Tibial artery (tissue), 4 donors: ENCODE data around the gene METAP2.
"Not testable (repeated sequence)": the region's sequence is repeated elsewhere in the genome, so short reads cannot be mapped to it uniquely, and the experiment has no call there.

Source experiments
- DNase-seq, 2 donors: peaks; one replicate each; pipeline ENCODE4 v3.0.0-alpha.2; 2019
- H3K27ac ChIP-seq, 2 donors: fragments of 200-600 bp; sonication (generic) in 1 of 2; 1 replicate in 1 of 2; 2 replicates in 1 of 2; pipeline ENCODE4 v1.5.1; 2018 to 2019; ENCODE audit warnings: mild to moderate bottlenecking in 1 of 2
- H3K27me3 ChIP-seq, 2 donors: fragments of 200-600 bp; sonication (generic) in 1 of 2; one replicate each; pipeline versions ENCODE4 v1.5.1 to v1.6.0; 2016 to 2019
- H3K36me3 ChIP-seq, 3 donors: fragments of 200-600 bp; sonication (generic) in 2 of 3; one replicate each; pipeline ENCODE4 v1.5.1; 2016 to 2019; ENCODE audit warnings: mild to moderate bottlenecking in 2 of 3
- H3K4me1 ChIP-seq, 4 donors: fragments of 200-600 bp; sonication (generic) in 2 of 4; 1 replicate in 3 of 4; 2 replicates in 1 of 4; pipeline ENCODE4 v1.5.1; 2016 to 2019
- H3K4me3 ChIP-seq, 2 donors: fragments of 200-600 bp; sonication (generic) in 1 of 2; 1 replicate in 1 of 2; 2 replicates in 1 of 2; pipeline ENCODE4 v1.5.1; 2018 to 2019; ENCODE audit warnings: mild to moderate bottlenecking in 2 of 2
- H3K9me3 ChIP-seq, 3 donors: fragments of 200-600 bp; sonication (generic) in 1 of 3; one replicate each; pipeline ENCODE4 v1.5.1; 2016 to 2019
- intact Hi-C: fragments of 100-400 bp; cut with DNase I; formaldehyde crosslinking; loops from one replicate; pipeline ENCODE4 v1.15.0; 2023; ENCODE audit warnings: low total_unique reads
- TF ChIP-seq, protein P1 (sequence below), 2 experiments: fragments of 200-600 bp in 1 of 2; fragments of 450-650 bp in 1 of 2; IDR thresholded peaks; one replicate each; pipeline ENCODE4 v1.5.1; 2017 to 2019; ENCODE audit warnings: antibody characterized with exemption in 2 of 2, mild to moderate bottlenecking in 1 of 2, moderate library complexity in 1 of 2

METAP2 gene

GRCh38 chr12:95446506-95446900 is 27.4 kb upstream of the METAP2 start:
- H3K27me3 ChIP-seq, result peaks cover 0 to 3% of the 10 kb centered on the region in 2 donors
- no peaks in the 10 kb centered on the region for H3K4me1 ChIP-seq
- intact Hi-C loops, result no loop called here
- H3K9me3 ChIP-seq, result no peaks in the 10 kb centered on the region
- H3K36me3 ChIP-seq, result no peaks in the 10 kb centered on the region
- H3K4me3 ChIP-seq, result no peak overlapping the region
- TF ChIP-seq, protein P1, sequence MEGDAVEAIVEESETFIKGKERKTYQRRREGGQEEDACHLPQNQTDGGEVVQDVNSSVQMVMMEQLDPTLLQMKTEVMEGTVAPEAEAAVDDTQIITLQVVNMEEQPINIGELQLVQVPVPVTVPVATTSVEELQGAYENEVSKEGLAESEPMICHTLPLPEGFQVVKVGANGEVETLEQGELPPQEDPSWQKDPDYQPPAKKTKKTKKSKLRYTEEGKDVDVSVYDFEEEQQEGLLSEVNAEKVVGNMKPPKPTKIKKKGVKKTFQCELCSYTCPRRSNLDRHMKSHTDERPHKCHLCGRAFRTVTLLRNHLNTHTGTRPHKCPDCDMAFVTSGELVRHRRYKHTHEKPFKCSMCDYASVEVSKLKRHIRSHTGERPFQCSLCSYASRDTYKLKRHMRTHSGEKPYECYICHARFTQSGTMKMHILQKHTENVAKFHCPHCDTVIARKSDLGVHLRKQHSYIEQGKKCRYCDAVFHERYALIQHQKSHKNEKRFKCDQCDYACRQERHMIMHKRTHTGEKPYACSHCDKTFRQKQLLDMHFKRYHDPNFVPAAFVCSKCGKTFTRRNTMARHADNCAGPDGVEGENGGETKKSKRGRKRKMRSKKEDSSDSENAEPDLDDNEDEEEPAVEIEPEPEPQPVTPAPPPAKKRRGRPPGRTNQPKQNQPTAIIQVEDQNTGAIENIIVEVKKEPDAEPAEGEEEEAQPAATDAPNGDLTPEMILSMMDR (IDR thresholded peaks at IDR 0.05), result no peak
- H3K27ac ChIP-seq, result no peak overlapping the region
- peak; percentile 35 to 69 for DNase-seq

DNA sequence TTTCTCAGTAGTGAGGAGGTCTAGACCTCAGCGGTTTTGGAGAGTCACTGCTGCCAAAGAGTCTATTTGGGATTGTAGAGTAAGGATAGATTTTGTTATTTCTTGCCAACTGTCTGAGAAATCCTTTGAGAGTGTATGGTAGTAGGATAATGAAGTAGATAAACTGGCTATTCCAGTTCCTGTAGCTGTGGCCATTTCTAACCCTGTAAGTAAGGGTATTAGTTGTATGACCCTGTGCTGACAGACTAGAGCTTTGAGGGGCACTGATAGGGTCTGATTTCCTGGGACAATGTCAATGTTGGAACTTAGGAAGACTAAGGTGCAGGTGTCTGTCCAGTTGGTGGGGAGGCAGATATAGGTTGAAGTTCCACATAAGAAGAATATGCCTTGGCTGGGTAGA is 24.3 kb upstream of the METAP2 start:
- H3K4me3 ChIP-seq, H3K27me3 ChIP-seq, H3K9me3 ChIP-seq, DNase-seq, H3K4me1 ChIP-seq, H3K36me3 ChIP-seq, intact Hi-C loops, H3K27ac ChIP-seq: not testable (repeated sequence)

GRCh38 chr12:95452501-95452900 is 21.5 kb upstream of the METAP2 start:
- H3K27ac ChIP-seq, H3K4me1 ChIP-seq, H3K9me3 ChIP-seq, H3K27me3 ChIP-seq, H3K4me3 ChIP-seq, DNase-seq, H3K36me3 ChIP-seq, intact Hi-C loops: not testable (repeated sequence)

DNA sequence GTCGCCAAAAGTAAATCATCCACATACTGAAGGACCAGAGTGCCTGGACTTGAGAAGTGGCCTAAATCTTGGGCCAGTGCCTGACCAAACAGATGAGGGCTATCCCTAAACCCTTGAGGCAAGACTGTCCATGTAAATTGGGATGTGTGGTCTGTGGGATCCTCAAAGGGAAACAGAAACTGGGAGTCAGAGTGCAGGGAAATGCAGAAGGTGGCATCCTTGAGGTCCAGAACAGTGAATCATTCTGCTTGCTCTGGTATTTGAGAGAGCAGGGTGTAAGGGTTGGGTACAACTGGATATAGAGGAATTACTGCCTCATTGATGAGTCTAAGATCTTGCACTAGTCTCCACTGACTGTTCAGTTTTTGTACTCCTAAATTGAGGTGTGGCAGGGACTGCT is 20.1 kb upstream of the METAP2 start:
- DNase-seq, H3K36me3 ChIP-seq, intact Hi-C loops, H3K27me3 ChIP-seq, H3K4me1 ChIP-seq, H3K4me3 ChIP-seq, H3K27ac ChIP-seq: not testable (repeated sequence)
- H3K9me3 ChIP-seq, result peaks cover 0 to 14% (median 9%) of the 10 kb centered on the region in 3 donors

DNA sequence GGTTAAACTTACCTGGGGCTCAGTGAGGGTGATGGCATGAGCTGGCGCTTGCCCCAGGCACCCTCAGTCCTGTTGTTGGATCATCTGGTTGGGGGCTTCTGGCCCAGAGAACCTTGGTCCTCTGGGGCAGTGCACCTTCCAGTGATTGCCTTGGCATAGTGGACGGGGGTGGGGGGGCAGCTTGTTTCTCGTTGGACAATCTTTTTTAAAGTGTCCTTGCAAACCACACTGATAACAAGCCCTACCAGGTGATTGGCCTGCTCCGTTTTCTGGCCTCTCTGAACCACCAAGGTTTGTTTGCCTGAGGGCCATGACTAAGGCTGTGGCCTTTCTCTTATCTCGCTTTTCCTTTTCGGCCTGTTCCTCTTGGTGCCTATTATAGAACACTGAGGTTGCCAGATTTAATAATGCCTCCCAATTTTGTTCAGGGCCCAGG is 19.2 kb upstream of the METAP2 start:
- H3K27me3 ChIP-seq, H3K4me3 ChIP-seq, DNase-seq, intact Hi-C loops, H3K27ac ChIP-seq, H3K36me3 ChIP-seq, H3K4me1 ChIP-seq: not testable (repeated sequence)
- peaks cover 0 to 15% (median 9%) of the 10 kb centered on the region in 3 donors for H3K9me3 ChIP-seq

GRCh38 chr12:95457605-95458004 is 16.3 kb upstream of the METAP2 start:
- peaks cover 0 to 15% (median 9%) of the 10 kb centered on the region in 3 donors for H3K9me3 ChIP-seq
- H3K27me3 ChIP-seq, H3K27ac ChIP-seq, H3K4me3 ChIP-seq, H3K36me3 ChIP-seq, DNase-seq, intact Hi-C loops, H3K4me1 ChIP-seq: not testable (repeated sequence)

- no peaks in the 10 kb centered on the region for H3K36me3 ChIP-seq
- H3K27me3 ChIP-seq, result no peaks in the 10 kb centered on the region
- no peaks in the 10 kb centered on the region for H3K4me1 ChIP-seq
- TF ChIP-seq, protein P1 (IDR thresholded peaks at IDR 0.05), result no peak
- H3K9me3 ChIP-seq, result peaks cover 0 to 15% (median 9%) of the 10 kb centered on the region in 3 donors
- H3K4me3 ChIP-seq, result no peak overlapping the region
- H3K27ac ChIP-seq, result no peak overlapping the region
- no peak for DNase-seq
- intact Hi-C loops, result no loop called here
These were observed 15.2 kb upstream of the METAP2 start for GRCh38 chr12:95458761-95459160.

GRCh38 chr12:95459310-95459709 is 14.6 kb upstream of the METAP2 start:
- no peaks in the 10 kb centered on the region for H3K27me3 ChIP-seq
- no peaks in the 10 kb centered on the region for H3K36me3 ChIP-seq
- no peak overlapping the region for H3K4me3 ChIP-seq
- no peak for DNase-seq
- intact Hi-C loops, result no loop called here
- H3K9me3 ChIP-seq, result peaks cover 0 to 15% (median 9%) of the 10 kb centered on the region in 3 donors
- H3K4me1 ChIP-seq, result no peaks in the 10 kb centered on the region
- TF ChIP-seq, protein P1 (IDR thresholded peaks at IDR 0.05), result no peak
- H3K27ac ChIP-seq, result no peak overlapping the region
